ENCODE data around the gene PYCR2.
"Not testable (repeated sequence)": the region's sequence is repeated elsewhere in the genome, so short reads cannot be mapped to it uniquely, and the experiment has no call there.

Gene PYCR2

DNA sequence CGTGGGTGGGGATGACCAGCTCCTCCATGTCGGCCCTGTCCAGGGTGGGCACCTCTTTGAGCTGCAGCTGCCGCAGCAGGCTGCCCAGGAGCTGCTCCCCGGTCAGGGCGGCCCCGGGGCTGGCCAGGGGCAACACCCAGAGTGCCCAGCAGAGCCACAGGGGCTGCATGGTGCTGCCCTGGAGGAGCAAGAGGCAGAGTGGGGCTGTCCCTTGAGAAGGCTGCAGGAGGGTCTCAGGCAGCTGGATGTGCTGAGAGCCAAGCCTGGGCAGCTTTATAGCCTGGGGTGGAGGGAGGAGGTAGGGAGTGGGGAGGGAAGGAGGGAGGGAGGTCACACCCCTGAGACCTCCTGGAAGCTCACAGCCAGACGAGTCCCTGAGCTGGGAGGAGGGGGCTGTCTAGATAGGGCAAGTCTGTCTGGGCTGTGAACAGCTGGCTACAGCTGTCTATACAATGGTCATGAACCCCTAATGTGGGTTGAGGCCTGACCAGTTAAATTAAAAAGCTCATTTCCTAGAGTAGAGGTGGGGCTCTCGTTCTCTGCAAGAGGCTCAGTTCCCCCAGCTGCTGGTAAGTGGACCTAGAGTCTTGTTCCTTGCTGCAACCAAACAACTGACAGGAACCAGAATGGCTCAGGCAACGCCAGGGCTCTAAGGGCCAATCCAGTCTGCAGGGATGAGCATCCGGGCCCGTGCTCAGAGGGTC lies 35.0 kb downstream of the PYCR2 start, which contains the start of gene LEFTY1:
LEFTY1 (minus strand) TSS at position 249 of the 704 bp plus-strand sequence; CDS start at position 169, 80 bp downstream.
- DNase-seq = no peak

DNA sequence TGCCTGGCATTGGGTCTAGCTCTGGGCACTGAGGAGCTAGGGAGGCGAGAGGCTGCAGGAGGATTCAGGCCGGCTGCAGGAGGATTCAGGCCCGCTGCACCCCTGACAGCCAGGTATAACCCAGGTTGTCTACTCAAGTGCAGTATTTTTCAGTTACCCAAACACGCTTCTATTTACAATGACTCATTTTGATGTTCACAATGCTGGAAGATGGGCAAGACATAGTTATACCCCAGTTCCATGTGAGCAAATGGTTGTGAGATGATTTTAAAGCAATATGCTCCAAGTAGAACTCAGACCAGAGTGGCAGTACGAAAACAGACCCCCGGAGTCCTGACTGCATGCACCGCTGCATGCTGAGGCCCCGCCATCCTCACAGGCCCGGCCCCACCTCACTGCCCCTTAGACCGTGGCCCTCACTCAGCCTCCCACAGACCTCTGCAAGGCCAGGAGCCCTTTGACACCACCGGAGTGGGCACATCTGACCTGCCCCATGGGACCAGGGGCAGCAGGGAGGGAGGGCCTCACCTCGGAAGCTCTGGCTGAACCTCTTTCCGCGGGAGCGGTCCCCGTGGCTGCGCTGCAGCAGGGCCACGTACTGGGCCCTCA lies 35.7 kb downstream of the PYCR2 start:
- DNase-seq = no peak

GRCh38 chr1:225887554-225888288 lies 36.3 kb downstream of the PYCR2 start:
- not testable (repeated sequence) for DNase-seq

DNA sequence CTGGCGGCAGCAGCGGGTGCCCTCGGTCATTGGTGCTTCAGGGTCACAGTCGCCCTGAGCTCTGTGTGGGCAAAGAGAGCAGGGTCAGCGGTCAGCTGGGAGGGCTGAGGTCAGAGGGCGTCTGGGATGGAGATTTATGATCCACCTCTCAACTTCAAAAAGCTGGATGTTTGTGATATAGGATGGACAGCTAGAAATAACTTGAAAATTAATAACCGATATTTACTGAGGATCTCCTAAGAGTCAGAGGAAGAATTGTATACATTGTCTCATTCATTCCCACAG lies 37.1 kb downstream of the PYCR2 start:
- no peak for DNase-seq

DNA sequence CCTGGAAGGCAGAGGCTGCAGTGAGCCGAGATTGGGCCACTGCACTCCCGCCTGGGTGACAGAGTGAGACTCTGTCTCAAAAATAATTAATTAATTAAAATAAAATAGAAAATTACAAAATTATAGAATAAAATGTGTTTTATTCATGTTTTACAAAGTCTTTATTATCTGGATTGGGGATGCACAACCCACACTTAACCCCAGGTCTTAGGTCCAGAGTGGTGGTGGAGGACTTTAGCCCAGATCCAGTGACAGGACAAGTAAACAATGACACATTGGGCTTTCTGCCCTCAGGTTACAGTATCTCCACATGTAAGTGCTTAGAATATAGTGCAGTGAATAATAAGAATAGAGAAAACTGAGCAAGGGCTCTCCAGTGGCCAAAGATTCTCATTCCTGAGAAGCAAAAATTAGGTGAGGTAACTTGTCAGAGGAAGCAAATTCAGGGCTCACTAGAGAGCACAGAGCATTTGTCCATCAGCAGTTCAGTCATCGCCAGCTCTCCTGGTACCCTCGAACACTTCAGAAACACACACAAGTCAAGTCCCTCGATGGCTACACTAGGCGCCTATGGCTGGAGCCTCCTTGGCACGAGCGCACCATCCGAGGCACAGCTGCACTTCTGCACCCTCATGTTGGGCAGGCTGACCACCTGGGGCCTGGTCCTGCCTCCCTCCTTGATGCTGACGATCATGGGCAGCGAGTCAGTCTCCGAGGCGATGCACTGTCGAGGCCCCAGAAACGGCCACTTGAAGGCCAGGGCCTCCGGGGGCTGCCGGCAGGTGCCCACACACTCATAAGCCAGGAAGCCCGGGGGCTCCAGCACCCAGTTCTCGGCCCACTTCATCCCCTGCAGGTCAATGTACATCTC lies 37.7 kb downstream of the PYCR2 start:
- DNase-seq = no peak

- no peak for DNase-seq
Observed at GRCh38 chr1:225885336-225885735, 38.7 kb downstream of the PYCR2 start.

DNA sequence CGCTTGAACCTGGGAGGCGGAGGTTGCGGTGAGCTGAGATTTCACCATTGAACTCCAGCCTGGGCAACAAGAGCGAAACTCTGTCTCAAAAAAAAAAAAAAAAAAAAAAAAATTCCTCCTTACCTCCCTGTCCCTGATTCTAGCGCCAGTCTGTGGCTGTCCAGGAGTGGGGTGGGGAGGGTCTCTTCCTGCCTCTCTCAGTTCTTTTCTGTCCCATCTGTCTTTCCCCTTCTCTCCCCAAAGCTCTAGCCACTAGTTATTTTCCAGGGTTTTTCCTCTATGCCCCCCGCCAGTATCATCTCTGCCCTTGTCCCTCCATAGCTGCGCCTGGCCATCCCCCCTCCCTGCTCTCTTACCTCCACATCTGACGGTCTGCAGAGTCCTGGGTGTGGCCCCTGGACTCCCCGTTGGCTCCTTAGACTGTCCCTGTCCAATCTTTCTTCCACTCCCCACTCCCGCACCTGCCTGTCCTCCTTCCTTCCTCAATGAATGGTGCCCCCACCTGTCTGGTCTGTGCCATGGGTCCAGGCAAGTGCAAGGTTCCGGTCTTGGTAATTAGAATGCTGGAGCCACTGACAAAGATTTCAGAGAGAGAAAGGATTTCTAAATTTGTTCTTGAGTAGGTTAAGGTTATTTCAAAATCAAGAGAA lies 40.3 kb downstream of the PYCR2 start:
- no peak for DNase-seq

GRCh38 chr1:225882694-225883615 lies 41.1 kb downstream of the PYCR2 start:
- DNase-seq = no peak

GRCh38 chr1:225881959-225882693 lies 41.9 kb downstream of the PYCR2 start, which contains the start of gene TMEM63A:
TMEM63A (minus strand) TSS chr1:225882380; CDS start chr1:225877580, 4,800 bp downstream.
- DNase-seq = no peak

GRCh38 chr1:225881081-225881958 lies 42.7 kb downstream of the PYCR2 start:
- no peak for DNase-seq

DNA sequence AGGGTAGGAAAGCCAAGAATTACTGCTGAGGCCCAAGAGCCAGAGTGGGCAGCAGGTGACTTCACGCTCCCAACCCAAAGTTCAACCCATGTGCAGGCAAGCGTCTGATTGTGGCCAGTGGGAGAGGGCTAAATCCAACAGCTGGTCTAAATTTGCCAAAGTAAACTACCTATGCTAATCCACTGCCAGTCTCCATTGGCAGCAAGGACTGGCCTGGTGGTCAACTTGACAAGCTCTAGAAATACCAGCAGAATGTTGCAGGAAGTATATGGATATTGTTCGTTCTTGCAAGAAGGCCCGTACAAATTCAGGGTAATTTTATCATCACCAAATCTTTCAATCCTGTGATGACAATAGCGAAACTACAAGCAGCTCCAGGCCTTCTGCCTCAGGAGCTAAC lies 43.4 kb downstream of the PYCR2 start:
- no peak for DNase-seq

- DNase-seq = peak in 1 of 3 experiments; percentile 42
Observed at GRCh38 chr1:225880222-225880588, 43.8 kb downstream of the PYCR2 start.

DNA sequence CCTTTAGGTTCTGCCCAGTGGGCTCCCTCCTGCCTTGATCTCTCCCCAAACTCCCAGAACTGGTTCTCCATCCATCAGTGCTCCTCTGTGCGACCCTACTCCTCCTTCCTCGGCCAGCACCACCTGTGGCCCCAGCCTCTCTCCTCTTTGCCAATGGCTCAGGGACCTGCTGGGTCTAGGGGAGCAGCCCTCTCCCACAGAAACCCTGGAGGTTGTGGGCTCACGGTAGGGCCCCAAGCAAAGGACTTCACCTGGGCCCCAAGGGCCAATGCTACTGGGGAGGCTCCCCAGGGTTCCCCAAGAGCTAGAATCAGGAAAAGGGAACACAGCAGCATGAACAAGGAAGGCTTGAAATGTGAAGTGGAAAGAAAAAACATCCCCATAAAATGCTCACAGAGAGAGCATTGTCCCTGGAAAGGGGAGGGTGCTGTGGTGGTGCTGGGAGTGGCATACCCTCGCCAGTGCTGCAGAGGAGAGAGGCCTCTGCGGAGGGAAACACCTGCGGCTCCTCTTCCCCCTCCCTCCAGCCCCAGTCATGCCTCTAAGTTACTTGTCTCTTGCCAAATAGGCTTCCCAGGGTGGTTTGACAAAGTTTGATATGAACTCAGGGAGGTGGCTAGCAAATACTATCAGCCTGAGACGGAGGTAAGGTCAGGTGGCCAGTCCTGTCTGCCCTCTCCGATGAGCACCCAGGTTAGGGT lies 44.4 kb downstream of the PYCR2 start:
- peak in 2 of 3 experiments; percentile 18 to 54 for DNase-seq

DNA sequence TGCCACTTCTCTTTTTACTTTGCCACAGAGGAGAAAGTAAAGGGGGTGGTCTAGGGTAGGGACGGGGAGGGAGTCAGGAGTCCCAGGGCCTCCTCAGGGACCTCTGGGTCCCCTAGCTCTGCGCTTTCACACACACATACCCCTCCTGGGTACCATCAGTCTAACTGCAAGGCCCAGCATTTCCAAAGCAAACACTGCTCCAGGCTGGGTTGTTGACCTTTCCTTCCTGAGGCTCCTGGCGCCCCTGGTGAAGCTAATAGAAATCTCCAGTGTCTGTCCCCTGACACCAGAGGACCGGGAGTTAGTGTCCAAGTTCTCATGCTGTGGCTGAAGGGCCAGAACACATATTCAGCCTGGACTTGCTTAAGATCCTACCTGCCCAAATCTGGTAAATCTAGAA lies 45.8 kb downstream of the PYCR2 start:
- no peak for DNase-seq

GRCh38 chr1:225877580-225877979 lies 46.5 kb downstream of the PYCR2 start:
- peak in 1 of 3 experiments; percentile 22 for DNase-seq

DNA sequence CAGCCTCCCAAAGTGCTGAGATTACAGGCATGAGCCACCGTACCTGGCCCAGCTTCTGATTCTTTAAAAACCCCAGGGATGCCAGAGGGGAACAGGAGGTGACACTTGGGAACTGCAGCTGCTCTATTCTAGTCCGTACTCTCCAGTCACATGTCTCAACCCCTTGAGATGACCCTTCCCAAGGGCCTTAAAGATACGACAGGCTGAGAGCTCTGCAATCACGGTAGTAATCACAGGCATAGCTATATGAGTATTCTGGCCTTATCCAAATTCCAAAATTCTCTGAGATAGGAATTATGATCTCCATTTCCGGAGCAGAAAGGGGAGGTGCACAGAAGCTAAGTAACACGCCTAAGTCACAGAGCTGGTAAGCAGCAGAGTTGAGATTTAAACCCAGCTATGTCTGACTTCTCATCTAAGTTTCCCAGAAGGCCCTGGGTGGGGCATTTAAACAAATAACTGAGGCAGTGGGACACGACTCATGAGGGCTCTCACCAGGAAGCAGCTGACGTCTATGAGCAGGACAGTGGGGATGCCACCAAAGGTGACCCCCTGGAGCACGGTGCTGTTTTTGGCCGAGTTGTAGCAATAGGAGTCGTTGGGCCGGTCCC lies 47.0 kb downstream of the PYCR2 start:
- no peak for DNase-seq

DNA sequence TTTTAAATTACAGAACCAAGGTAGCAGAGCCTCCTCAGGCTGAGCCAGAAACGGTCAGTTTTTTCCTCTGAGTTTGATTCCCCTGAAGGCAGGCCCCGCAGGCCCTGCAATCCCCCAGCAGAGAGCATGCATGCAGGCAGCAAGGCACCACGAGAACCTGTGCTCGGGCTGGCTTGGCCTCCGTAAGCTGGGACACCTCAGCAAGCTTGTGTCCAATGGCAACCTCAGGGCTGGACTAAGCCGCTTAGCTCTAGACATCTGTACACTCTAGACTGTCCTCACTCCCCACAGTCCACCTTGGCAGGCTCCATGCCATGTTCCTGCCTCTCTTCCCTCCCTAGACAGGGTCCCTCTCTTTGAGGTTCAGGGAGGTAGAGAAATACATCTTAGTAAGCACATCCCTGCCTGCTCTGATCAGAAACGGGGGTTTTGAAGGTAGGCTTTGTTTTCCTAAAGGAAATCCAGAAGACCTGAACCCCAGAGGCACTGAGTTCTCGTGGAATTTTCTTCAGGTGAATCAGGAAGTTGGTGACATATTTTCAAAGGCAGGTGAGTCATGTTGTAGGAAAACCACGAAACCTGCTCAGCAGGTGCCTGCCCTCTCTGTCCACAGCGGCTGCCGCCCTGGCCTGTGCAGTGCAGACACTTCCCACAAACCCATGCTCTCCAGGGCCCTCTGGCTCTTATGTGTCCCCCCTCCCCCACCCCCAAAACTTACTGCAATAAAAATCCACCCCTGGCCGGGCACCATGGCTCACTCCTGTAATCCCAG lies 48.8 kb downstream of the PYCR2 start:
- peak in 2 of 3 experiments; percentile 40 to 48 for DNase-seq

DNA sequence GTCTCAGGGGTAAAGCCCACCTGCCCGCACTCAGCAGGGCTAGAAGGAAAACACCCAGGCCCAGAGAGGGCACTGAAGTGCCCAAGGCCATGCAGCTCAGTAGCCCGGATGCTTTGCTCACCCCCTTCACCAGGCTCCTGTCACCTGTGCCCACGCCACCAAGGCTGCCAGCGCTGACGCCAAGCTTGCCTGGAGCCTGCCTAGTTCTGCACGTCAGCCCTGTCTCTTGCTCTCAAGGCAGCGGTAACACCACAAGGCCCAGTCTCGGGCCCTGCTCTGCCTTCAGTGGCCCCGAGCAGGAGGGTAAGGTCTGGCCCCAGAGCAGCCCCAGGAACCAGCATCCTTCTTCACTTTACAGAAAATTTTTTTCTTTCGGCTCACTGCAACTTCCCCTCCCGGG lies 49.6 kb downstream of the PYCR2 start:
- no peak for DNase-seq

Measured in NCI-H1417 (cell line).